ENCODE results near the gene STKLD1. TPM values are rescaled to one million over a fixed set of nuclear protein-coding genes. Genes with fewer than 3 reads are reported as not detected.

STKLD1 gene
- total and polyA plus RNA-seq, 2 experiments from 2014 or later, result 2.2 to 5.1 TPM

- H3K9me3 ChIP-seq (ENCODE audit: low read depth), result no peaks in the 10 kb centered on the region
- DNase-seq (ENCODE audit: low read depth in 1 of 2, low spot score in 1 of 2), result no peak
- H3K27me3 ChIP-seq, result no peaks in the 10 kb centered on the region
- H3K27ac ChIP-seq, result no peak overlapping the region
- no peak for TF ChIP-seq CTCF (IDR thresholded peaks at IDR 0.05; ENCODE audit: low read depth, low read length)
- H3K4me3 ChIP-seq, result no peak overlapping the region
- no peaks in the 10 kb centered on the region for H3K36me3 ChIP-seq
- no peaks in the 10 kb centered on the region for H3K4me1 ChIP-seq (ENCODE audit: low read depth)
Measured at GRCh38 chr9:133397370-133397769, 21.2 kb downstream of the STKLD1 start.

GRCh38 chr9:133397895-133398294 is 21.7 kb downstream of the STKLD1 start:
- no peaks in the 10 kb centered on the region for H3K4me1 ChIP-seq (ENCODE audit: low read depth)
- H3K9me3 ChIP-seq (ENCODE audit: low read depth), result no peaks in the 10 kb centered on the region
- no peak overlapping the region for H3K4me3 ChIP-seq
- DNase-seq (ENCODE audit: low read depth in 1 of 2, low spot score in 1 of 2), result no peak
- no peak for TF ChIP-seq CTCF (IDR thresholded peaks at IDR 0.05; ENCODE audit: low read depth, low read length)
- H3K36me3 ChIP-seq, result no peaks in the 10 kb centered on the region
- H3K27ac ChIP-seq, result no peak overlapping the region
- no peaks in the 10 kb centered on the region for H3K27me3 ChIP-seq

GRCh38 chr9:133400292-133400691 is 24.1 kb downstream of the STKLD1 start:
- no peak overlapping the region for H3K4me3 ChIP-seq
- H3K27ac ChIP-seq, result no peak overlapping the region
- H3K9me3 ChIP-seq (ENCODE audit: low read depth), result no peaks in the 10 kb centered on the region
- no peaks in the 10 kb centered on the region for H3K4me1 ChIP-seq (ENCODE audit: low read depth)
- no peaks in the 10 kb centered on the region for H3K27me3 ChIP-seq
- TF ChIP-seq CTCF (IDR thresholded peaks at IDR 0.05; ENCODE audit: low read depth, low read length), result no peak
- no peak for DNase-seq (ENCODE audit: low read depth in 1 of 2, low spot score in 1 of 2)
- H3K36me3 ChIP-seq, result peaks cover 2% of the 10 kb centered on the region

GRCh38 chr9:133401588-133401987 is 25.4 kb downstream of the STKLD1 start:
- no peaks in the 10 kb centered on the region for H3K27me3 ChIP-seq
- H3K36me3 ChIP-seq, result peaks cover 12% of the 10 kb centered on the region
- H3K4me3 ChIP-seq, result no peak overlapping the region
- DNase-seq (ENCODE audit: low read depth in 1 of 2, low spot score in 1 of 2), result no peak
- H3K27ac ChIP-seq, result no peak overlapping the region
- H3K9me3 ChIP-seq (ENCODE audit: low read depth), result no peaks in the 10 kb centered on the region
- no peaks in the 10 kb centered on the region for H3K4me1 ChIP-seq (ENCODE audit: low read depth)
- no peak for TF ChIP-seq CTCF (IDR thresholded peaks at IDR 0.05; ENCODE audit: low read depth, low read length)

- TF ChIP-seq CTCF (IDR thresholded peaks at IDR 0.05; ENCODE audit: low read depth, low read length), result no peak
- Histone ChIP-seq H3K9me3 (ENCODE audit: low read depth) (no peaks in the 10 kb centered on the region), H3K36me3 (peaks cover 13% of the 10 kb centered on the region), H3K4me3 (no peak overlapping the region), H3K4me1 (ENCODE audit: low read depth) (no peaks in the 10 kb centered on the region), H3K27me3 (no peaks in the 10 kb centered on the region), H3K27ac (no peak overlapping the region)
- no peak for DNase-seq (ENCODE audit: low read depth in 1 of 2, low spot score in 1 of 2)
Measured at GRCh38 chr9:133402689-133403088, 26.5 kb downstream of the STKLD1 start.
